ENCODE measurements around the gene IGSF3. TPM values are rescaled to one million over a fixed set of nuclear protein-coding genes. Genes with fewer than 3 reads are reported as not detected.

IGSF3 gene
- total and polyA plus RNA-seq, 2 of the 8 experiments (the other 6 are each of a cell fraction or from before 2014, with no cell fraction given): 30.0 to 32.2 TPM

- TF ChIP-seq EGR1 (IDR thresholded peaks at IDR 0.05; ENCODE audit: borderline replicate concordance, low read depth, low read length): no peak
- no peak for TF ChIP-seq HDAC6 (IDR thresholded peaks at IDR 0.05; ENCODE audit: low read depth, low read length)
- no peak for TF ChIP-seq CEBPB (IDR thresholded peaks at IDR 0.05; ENCODE audit: low read depth, low read length)
- TF ChIP-seq HDAC2 (IDR thresholded peaks at IDR 0.05; ENCODE audit: borderline replicate concordance in 1 of 2, low read depth in 2 of 2, low read length in 2 of 2): no peak
Observed at GRCh38 chr1:116681343-116681899, 13.9 kb upstream of the IGSF3 start (continued).

Data from H1 (cell line).